ENCODE data around the gene TMEM72. TPM values are rescaled to one million over a fixed set of nuclear protein-coding genes. Genes with fewer than 3 reads are reported as not detected.

Gene TMEM72
- total RNA-seq, 1 donor from 2014 or later = 0.16 TPM

DNA sequence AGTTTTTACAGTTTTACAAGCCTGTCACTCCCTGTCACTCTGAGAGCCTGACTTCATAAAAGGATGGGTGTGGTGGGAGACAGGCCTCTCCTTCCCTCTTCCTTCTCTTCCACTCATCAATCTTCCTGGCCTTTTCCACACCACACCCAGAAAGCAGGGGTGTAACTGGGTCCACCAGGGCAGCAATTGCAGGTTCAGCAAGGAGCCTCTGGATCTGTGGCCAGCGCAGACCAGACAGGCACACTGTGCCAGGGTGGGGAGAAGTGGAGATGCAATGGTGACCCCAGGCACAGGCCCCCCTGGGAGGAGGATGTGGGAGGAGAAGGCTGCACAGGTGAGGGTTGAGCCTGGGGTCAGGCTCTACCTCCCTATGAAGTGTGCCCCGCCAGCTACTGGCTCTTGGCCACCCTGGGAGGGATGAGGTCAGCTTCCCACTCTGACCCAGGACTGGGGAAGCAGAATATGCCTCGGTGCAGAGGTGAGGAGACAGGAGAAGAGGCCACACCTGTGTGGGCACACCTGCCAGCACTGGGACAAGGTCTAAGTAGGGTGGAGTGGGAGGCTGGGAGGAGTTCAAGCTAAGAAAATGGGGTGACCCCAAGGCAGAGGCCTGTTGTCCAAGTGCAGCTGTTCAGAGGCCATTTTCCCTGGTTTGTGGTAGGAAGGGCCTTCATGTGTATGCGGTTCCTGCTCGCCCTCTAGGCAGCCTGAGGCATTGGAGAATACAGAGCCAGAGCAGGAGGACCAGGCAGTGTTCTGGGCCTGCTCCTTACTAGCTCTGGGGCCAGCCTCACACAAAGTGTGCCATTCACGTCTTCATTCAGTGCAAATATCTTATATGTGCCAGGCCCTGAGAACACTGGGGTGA is 20.2 kb upstream of the TMEM72 start:
- DNase-seq = no peak

DNA sequence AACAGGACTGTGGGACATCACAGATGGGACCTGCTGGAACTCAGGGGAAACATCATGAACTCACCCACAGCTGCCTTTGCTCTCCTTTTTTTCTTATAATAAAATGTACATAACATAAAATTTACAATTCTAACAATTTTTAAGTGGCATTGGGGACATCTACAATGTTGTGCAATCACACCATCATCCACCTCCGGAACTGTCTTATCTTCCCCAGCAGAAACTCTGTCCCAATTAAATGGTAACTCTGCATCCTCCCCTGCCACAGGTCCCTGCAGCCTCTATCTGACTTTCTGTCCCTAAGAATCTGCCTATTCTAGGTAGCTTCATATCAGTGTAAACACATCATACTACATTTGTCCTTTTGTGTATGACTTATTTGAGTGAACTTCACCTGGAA is 19.4 kb upstream of the TMEM72 start:
- no peak for DNase-seq

DNA sequence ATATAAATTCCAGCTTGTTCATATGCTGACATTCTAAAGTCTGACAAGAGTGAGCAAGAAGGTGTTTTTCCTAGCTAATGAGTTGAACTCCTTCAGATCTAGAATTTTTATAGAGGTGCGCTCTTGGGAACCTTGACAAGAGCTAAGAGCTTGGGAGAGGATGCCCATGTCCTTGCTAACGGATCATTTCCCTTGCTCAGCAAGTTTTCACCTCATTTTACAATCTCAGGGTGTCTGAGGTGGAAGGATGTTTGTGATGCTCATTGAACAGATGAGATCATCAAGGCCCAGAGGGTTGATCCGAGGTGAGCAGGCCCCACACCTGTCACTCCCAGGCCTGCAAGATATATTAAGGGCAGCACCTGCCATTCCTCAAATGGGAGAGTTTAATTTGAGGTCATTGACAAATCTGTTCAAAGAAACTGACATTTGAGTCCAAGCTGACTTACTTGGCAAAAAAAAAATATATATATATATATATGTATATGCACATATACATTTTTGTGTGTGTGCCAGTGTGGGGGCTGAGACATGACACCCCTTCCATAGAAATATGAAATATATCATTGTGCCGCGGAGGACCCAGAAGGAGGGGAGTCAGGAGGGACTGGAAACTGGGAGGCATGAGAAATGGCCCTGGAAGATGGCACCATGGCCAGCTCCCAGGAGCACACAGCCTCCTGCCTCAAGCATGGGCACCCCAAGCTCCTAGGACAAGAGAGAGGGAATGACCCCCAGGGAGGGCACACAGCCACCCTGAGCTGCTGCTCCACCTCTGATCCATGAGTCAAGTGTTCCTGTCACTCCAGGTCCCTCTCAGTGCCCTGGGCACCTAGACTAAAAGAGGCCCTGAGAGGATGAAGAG is 17.3 kb upstream of the TMEM72 start:
- DNase-seq = no peak

DNA sequence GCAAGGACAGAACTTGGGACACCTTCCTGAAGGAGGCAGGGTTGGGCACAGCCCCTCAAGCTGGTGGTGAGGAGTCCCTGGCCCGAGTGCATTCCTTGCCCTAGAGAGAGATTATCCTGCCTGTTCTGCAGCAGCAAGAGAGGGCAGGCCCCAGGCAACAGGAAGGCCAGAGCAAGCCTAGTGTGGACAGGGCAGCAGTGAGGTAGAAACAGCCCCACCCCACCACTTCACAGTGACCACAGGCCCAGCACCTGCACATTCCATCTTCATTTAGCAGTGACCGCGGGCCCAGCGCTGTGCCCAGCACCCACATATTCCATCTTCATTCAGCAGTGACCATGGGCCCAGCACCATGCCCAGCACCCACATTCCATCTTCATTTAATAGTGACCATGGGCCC is 16.4 kb upstream of the TMEM72 start:
- no peak for DNase-seq

DNA sequence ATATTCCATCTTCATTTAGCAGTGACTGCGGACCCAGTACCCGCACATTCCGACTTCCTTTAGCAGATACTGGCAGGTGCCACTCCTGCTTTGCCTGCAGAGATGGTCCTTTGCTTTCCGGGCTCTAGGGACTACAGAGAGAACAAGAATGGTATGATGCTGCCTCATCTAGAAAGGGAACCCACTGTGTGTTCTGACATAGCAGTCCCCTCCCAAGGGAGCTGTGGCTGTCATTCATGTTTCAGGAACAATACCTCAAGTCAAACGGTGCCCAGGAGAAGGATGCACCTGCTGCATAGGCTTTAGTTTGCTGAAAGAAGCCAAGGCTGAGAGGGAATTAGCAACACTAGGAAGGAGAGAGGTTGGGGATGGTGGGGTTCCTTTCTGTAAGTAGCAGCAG is 15.9 kb upstream of the TMEM72 start:
- DNase-seq = no peak

DNA sequence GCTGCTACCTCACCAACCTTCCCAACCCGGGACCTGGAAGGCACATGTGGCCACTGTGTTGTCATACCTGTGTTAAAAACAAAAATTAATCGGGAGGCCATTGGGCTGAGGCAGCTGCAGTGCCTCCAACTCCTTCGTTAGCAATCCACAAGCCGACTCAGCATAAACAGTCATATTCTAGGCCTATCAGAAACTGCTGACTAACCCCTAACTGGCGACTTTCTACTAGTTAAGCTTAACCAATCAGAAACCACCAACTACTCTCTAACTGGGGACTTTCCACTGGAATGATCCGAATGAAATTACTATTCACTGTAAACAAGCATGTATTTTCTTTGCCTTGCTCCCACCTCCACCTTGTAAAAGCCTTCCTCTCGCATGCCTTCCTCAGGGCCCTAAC is 14.1 kb upstream of the TMEM72 start:
- no peak for DNase-seq

DNA sequence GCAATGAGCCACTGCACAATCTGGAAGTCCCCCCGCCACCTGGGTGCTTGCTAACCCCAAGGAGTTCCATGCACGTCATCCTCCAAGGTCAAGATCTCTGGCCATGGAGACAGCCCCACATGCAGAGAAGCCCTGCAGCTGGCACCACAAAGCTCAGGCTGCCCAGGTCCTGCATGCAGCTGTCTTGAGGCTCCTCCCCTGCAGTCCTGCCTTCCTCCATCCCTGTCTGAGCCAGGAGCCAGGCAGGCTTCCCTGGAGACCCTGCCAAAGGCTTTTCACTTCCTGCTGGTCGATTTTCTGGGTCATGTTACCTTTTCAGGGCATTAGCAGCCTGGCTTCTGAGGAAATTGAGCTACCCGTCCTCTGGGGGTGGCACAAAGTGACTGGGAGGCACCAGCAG is 12.5 kb upstream of the TMEM72 start:
- DNase-seq = no peak

DNA sequence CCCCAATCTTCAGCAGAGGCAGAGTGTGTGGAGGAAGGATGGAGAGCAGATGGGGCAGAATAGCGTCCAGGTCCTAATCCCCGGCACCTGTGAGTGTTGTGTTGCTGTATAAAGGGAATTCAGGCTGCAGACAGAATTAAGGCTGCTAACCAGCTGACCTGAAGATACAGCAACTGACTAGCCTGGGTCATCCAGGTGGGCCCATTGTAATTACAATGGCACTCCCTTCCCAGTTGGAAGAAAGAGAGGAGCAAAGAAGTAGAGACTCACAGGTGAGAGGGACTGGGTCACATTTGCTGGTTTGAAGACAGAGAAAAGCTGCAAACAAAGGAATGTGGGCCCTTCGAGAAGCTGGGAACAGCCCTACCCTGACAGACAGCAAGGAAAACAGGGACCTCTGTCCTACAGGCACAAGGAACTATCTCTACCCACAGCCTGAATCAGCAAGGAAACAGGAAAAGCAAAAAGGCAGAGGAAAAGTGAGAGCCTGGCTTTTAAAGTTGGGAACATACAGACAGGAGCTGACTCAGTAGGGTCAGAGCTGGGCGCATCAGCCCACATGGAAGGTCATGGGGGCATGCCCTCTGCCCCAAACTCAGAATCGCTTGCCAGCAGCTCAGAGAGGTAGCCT is 11.6 kb upstream of the TMEM72 start:
- no peak for DNase-seq

DNA sequence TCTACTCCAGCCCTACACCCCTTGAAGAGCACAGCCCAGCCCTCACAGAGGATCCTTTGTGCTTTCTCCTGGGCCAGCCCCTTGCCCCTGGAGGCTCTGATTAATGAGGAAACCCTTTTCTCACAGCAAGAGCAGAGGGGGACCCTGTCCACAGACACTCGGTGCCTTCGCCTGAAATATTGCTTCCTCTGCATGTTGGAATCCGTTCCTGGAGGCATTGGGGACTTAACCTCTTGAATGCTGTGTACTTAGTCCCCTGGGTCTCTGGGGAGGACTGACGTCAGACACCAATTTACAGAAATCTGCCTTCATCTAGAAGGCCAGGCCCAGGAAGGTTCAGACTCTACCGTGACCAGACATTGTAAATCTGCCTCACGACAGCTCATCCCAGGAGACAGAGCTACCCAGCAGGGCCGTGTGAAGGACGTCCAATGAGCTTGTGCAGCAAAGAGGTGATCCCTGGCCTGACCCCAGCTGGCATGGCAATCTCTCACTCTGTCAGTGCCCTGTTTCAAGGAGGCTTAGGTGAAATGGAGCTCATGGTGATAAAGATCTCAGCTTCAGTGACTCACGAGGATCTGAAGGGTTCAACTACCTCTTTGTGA is 8.1 kb upstream of the TMEM72 start:
- DNase-seq = no peak

DNA sequence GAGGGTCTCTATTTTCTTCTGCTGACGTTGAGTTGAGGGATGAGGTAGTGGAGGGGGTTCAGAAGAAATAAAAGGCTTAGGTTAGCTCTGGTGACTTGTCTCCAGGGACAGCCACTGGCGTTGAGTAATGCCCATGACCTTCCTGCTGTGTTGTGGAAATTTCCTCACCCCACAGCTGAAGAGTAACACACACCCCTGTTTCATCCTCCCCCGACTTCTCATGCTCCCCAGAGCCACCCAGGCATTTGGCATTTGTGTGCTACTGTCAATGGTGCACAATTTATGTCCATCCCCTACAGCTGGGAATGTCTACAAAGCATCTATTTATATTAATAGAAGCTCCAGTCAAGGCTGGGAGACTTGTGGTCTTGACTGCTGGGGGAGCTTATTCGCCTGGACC is 4.7 kb upstream of the TMEM72 start:
- DNase-seq = no peak

DNA sequence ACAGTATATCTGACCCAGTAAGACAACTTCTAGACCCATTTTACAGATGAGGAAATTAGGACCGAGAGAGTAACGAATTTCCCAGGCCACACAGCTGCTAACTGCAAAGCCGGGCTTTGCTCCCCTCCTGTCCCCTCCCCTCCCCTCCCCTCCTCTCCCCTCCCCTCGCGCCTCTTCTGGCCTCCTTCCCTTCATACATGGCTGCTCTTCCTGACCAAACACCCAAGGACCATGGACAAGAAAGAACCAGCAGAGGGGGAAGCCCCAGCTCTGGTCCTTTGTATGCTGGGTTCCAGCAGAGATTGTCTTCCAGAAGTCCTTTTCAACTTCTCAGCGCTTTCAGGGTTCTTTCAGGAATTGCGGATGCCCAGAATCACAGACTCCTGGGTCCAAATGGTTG is 3.6 kb upstream of the TMEM72 start:
- DNase-seq = no peak

DNA sequence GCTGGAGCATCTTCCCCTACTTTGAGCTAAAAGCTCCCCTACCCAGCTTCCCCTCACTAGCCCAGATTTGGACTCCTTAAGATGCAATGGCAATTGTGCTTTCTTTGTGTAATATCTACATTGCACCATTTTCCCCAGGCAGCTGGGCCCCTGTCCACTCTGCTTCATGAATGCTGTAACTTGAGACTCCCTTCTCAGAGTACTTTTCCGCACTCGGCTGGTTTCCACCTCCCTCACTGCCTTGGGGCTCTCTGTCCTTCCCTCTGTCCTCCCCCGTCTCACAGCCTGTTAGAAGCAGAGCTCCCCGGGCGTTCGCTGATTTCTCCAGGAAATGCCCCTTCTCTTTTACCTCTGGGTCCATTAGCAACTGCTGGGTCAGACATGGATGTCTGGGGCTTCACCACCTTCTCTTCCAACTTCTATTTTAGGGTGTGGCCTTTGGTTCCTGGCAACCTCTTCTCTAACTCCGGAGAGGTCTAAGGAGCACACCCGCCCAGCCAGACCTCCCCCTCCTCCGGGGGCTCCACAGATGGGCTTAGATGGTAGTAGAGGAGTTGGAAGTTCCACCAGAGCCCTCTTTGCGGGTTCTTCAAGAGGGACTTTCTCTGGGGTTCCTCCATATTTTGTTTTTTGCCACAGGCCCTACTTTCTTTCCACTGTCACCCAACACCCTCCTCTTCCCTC is 2.9 kb upstream of the TMEM72 start:
- DNase-seq = no peak

DNA sequence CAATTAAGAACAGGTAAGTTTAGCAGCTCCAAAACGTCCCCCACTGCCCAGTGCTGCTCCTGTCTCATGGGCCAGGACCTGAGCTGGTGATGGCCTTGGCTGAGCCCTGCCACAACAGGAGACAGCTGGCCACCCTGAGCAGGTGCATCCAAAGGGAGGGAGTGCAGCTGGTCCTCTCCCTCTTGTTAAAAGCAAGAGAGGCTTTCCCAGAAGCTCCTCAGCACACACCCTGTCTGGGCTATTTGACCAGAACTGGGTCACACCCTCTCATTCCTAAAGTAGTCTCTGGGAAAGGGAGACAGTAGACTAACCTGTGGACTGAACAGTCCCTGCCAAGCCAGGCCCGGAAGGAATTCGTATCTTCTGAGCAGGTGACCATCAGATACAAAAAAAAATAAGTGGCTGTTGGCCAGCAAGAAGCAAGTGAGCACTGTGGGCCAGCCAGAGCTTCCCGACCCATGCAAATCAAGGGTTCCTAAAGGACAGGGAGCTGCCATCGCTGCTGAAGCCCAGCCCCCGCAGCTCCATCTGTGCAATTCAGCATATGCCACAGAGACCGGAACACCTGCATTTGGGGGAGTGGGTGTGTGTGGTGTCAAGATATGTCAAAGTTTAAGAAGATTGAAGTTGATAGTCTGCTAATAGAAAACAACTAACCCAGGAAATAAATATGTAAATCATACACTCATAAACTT is 2.1 kb upstream of the TMEM72 start:
- no peak for DNase-seq

DNA sequence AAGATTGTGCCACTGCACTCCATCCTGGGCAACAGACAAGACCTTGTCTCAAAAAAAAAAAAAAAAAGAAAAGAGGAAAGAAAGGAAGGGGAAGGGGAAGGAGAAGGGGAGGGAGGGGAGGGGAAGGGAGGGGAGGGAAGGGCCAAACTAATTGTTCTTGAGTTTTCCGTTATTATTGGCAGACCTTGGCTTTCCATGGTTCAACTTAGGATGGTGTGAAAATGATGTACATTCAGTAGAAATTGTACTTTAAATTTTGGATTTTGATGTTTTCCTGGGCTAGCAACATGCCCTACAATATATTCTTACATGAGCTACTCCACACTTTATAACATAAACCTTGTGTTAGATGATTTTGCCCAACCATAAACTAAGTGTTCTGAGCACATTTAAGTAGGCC is 1.2 kb upstream of the TMEM72 start:
- DNase-seq = no peak

DNA sequence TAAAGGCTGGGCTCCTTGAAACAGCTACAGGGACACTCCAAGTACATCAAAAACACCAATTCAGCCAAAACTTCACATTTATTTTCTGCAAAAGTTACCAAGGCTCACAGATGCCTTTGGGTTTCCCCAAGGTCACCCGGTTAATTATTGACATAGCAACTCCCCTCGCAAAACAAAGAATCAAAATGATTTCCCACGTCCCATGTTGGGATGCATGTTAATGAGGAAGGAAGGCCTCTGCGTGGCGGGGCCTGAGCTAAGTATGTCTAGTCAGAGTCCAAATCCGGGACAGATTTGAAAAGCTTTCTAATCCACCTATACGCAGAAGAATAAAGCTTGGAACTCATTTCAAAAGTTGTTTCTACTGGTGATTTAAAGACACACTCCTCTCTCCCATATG is 535 bp upstream of the TMEM72 start:
- DNase-seq = no peak

DNA sequence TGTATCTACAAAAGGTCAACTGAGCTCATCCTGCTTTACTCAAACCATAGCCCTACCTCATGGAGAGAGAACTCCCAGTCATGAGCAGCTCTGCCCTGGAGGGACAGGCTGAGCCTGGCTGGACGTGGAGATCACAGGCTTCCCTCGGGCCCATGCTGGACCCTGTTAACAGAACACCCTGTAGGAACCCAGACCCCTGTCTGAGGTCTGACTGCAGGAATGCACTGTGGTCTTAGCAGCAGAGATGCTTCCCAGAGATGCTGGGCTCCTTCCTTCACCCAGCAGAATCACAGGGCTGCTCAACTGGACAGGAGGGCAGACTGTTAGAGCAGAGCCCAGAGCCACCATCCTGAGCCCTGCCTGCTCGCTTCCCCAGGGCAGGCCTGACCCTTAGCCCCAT is 814 bp downstream of the TMEM72 start:
- DNase-seq = no peak

DNA sequence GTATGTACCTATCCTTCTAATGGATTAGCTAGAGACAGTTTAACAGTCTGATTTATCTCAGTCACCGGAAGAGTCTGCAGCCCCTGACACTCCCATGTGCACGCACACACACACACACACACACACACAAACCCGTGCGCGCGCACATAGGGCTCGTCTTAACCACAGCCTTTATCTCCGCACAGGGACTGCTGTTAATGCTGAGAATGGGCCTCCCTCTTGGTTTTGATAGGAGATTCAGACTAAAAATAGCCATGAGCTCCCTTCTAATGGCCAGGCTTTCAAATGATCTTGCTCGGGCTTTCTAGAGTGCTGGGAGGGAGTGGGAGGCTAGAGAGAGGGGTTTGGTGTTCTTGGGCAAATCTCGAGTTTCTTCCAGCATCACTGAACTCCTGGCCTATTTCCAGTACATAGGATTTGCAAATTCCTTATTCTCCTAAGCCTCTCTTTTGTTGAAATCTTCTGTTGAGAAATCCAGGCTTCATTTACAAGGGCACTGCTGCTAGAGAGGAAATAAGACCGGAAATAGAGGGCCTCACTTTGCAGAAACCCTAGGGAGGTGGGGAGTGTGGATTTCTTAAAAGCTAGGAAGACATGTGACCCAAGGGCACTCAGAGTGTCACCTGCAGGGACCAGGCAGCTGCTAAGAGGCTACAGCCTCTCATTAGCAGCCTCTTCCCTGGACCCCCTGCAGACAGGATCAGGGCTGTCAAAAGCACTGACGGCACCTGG is 2.4 kb downstream of the TMEM72 start:
- no peak for DNase-seq

DNA sequence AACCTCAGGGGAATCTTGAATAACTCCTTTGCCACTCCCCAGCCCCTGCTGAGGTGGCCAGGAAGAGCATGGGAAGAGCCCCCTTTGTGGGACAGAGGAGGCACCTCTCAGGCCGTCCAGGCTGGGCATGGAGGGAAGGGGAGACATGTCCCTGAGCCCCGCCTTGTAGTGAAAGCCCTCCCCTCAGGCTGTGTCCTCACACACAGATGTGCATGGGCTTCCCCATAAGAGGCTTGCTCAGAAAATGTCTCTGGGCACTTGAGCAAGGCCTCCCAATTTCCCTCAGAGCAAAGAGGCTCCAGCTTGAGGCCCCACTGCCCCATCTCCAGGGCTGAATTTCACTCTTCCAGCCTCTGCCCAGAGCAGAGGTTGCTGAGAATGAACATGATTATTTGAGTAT is 3.8 kb downstream of the TMEM72 start:
- no peak for DNase-seq

DNA sequence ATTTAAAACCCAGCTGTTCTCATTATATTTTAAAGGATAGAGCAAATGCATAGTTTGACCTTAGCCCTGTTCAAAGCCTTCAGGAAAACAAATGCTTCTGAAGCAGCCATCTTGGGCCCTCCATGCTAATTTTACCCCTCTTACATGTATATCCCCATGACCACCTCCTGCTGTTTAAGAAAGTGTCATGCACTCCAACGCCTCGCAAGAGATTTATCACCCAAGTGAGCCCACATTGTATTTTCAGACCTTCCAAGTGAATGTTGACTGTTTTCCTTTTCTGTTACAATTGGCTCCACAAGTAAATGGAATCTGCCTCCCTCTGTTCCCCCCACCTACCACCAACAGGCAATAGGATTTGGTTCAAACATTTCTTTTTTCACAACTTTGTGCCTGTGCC is 5.3 kb downstream of the TMEM72 start:
- DNase-seq = no peak

DNA sequence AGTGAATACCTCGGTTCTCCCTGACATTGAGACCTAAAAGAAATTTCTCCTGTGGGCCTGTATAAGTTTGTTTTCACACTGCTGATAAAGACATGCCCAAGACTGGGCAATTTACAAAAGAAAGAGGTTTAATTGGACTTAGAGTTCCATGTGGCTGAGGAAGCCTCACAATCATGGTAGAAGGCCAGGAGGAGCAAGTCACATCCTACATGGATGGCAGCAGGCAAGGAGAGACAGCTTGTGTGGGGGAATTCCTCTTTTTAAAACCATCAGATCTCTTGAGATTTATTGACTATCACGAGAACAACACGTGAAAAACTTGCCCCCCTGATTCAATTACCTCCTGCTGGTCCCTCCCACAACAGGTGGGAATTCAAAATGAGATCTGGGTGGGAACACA is 6.7 kb downstream of the TMEM72 start:
- no peak for DNase-seq

DNA sequence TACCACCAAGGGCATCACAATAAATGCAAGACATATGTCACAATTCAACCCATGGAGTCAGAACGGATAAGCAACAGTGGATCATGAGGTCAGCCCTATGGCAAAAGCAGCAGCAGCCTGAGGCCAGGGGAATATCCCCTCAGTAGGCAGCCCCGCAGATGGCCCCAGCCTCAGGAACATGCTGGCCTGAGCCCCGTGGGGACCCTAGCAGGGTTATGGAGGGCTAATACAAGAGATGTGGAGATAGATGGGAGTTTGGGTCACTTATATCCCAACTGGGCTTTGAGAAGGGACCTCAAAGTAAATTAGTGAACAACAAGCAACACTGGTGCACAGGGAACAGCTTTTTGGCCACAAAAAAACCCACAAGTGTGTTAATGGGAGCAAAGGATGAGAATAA is 9.1 kb downstream of the TMEM72 start:
- DNase-seq = no peak
